ENCODE data around the gene GALNT6.

DNA sequence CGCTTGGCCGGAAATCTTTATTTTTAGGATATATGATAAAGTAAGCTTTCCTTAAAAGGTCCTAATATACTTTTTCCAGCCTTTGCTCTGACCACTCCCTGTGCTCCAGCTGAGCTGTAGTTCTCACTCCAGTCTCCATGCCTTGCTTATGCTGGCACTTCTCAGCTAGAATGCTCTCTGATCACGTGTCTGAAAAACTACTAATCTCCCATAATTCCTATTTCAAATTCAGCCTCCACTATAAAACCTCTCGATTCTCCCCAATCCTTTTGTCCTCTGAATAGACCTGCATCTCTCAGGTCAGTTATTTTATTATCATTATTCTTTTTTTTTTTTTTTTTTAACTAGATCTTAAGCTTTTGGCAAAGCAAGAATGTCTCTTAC, 70.9 kb downstream of the GALNT6 start:
- TF ChIP-seq, protein P1, sequence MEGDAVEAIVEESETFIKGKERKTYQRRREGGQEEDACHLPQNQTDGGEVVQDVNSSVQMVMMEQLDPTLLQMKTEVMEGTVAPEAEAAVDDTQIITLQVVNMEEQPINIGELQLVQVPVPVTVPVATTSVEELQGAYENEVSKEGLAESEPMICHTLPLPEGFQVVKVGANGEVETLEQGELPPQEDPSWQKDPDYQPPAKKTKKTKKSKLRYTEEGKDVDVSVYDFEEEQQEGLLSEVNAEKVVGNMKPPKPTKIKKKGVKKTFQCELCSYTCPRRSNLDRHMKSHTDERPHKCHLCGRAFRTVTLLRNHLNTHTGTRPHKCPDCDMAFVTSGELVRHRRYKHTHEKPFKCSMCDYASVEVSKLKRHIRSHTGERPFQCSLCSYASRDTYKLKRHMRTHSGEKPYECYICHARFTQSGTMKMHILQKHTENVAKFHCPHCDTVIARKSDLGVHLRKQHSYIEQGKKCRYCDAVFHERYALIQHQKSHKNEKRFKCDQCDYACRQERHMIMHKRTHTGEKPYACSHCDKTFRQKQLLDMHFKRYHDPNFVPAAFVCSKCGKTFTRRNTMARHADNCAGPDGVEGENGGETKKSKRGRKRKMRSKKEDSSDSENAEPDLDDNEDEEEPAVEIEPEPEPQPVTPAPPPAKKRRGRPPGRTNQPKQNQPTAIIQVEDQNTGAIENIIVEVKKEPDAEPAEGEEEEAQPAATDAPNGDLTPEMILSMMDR (IDR thresholded peaks at IDR 0.05), result no peak
- TF ChIP-seq POLR2A (IDR thresholded peaks at IDR 0.05), result no peak

Measured in heart left ventricle (tissue), 13 donors.